Heart left ventricle (tissue), 13 donors: ENCODE measurements around the gene SPSB3.

Experiments used
- CTCF ChIP-seq, 12 donors: fragments of 200-600 bp; sonication (generic) in 4 of 12; IDR thresholded peaks; one replicate each; pipeline versions ENCODE4 v1.5.0 to v1.8.0; 2018 to 2022; ENCODE audit warnings: antibody characterized with exemption in 12 of 12, mild to moderate bottlenecking in 5 of 12
- POLR2A ChIP-seq, 2 donors: fragments of 450-650 bp; IDR thresholded peaks; one replicate each; pipeline ENCODE4 v1.6.1; 2017; ENCODE audit warnings: antibody characterized with exemption in 2 of 2, mild to moderate bottlenecking in 2 of 2, moderate library complexity in 2 of 2
- donor health status: ischemic (EF 13 %, LVEDD 7.1; RV severe dilation, severe dysfunction).
- donor health status: DM: no; HTN: yes; CAD: no.
- donor health status: DM: no; HTN: no; CAD: no.
- donor health status: ischemic (EF 25% LVEDD 6.9; RV normal size, moderate dysfunction).
- donor health status: ischemic (EF 25% LVEDD 5.7; RV mildly dilated, moderate dysfunction).
- donor health status: ischemic (EF 35%, LVEDD 5.7; RV mildly dilated, moderate dysfunction).
- donor health status: nonischemic (EF 11% LVEDD 7.7; RV severe dilation, severe dysfunction).
- donor health status: DM: yes; HTN: yes; CAD: no.
- donor health status: PGD.
- donor health status: ischemic (EF 29% LVEDD 5.4; RV normal size, mild dysfunction).
- donor health status: nonischemic (EF 23%, LVEDD 6.1; RV moderate dilation, normal function).

- TF ChIP-seq CTCF (IDR thresholded peaks at IDR 0.05) (no peak), POLR2A (IDR thresholded peaks at IDR 0.05) (no peak)
These were observed 22.9 kb downstream of the SPSB3 start for GRCh38 chr16:1759511-1759910.
